NCI-H128 (cell line): ENCODE measurements around the gene SEMA4F.
"Not testable (repeated sequence)": the region's sequence is repeated elsewhere in the genome, so short reads cannot be mapped to it uniquely, and the experiment has no call there.

Experiments
- DNase-seq: peaks from one replicate; lab custom pipeline; 2025; ENCODE audit not compliant: unreplicated experiment; lab: John Stamatoyannopoulos, UW

SEMA4F gene

GRCh38 chr2:74653985-74654882 is at the start of gene SEMA4F:
SEMA4F (plus strand) TSS chr2:74654247; CDS start chr2:74654377, 130 bp downstream.
- peak; percentile 95 for DNase-seq

GRCh38 chr2:74606927-74607326 is 47.1 kb upstream of the SEMA4F start:
- DNase-seq: no peak

GRCh38 chr2:74617122-74617521 is 36.9 kb upstream of the SEMA4F start:
- DNase-seq: no peak

- no peak for DNase-seq
Observed at GRCh38 chr2:74618410-74619083, 35.5 kb upstream of the SEMA4F start.

GRCh38 chr2:74619651-74620297 is 34.3 kb upstream of the SEMA4F start:
- no peak for DNase-seq

GRCh38 chr2:74620671-74621070 is 33.4 kb upstream of the SEMA4F start:
- DNase-seq: no peak

- DNase-seq: no peak
Observed at GRCh38 chr2:74625658-74626425, 28.2 kb upstream of the SEMA4F start.

GRCh38 chr2:74628538-74629105 is 25.4 kb upstream of the SEMA4F start:
- DNase-seq: no peak

GRCh38 chr2:74630454-74630853 is 23.6 kb upstream of the SEMA4F start:
- DNase-seq: not testable (repeated sequence)

GRCh38 chr2:74632209-74632938 is 21.7 kb upstream of the SEMA4F start:
- no peak for DNase-seq

GRCh38 chr2:74632939-74633312 is 21.1 kb upstream of the SEMA4F start:
- no peak for DNase-seq

- DNase-seq: no peak
Observed at GRCh38 chr2:74639550-74639949, 14.5 kb upstream of the SEMA4F start.

GRCh38 chr2:74645344-74645743 is 8.7 kb upstream of the SEMA4F start:
- DNase-seq: no peak

- no peak for DNase-seq
Observed at GRCh38 chr2:74646201-74646600, 7.8 kb upstream of the SEMA4F start.

- DNase-seq: no peak
Observed at GRCh38 chr2:74646834-74647482, 7.1 kb upstream of the SEMA4F start.

GRCh38 chr2:74648009-74648443 is 6.0 kb upstream of the SEMA4F start, which contains the start of gene M1AP:
M1AP (minus strand) TSS chr2:74648330; CDS start chr2:74640275, 8,055 bp downstream.
- DNase-seq: no peak

- DNase-seq: no peak
Observed at GRCh38 chr2:74653589-74653984, 460 bp upstream of the SEMA4F start.

- DNase-seq: no peak
Observed at GRCh38 chr2:74655579-74655978, 1.5 kb downstream of the SEMA4F start.

GRCh38 chr2:74658516-74658915 is 4.5 kb downstream of the SEMA4F start:
- DNase-seq: no peak
